Measurements from ENCODE around the gene TBCD. TPM values are rescaled to one million over a fixed set of nuclear protein-coding genes. Genes with fewer than 3 reads are reported as not detected.

TBCD gene
- total RNA-seq, 2 donors from 2014 or later: 64.0 to 123 TPM

DNA sequence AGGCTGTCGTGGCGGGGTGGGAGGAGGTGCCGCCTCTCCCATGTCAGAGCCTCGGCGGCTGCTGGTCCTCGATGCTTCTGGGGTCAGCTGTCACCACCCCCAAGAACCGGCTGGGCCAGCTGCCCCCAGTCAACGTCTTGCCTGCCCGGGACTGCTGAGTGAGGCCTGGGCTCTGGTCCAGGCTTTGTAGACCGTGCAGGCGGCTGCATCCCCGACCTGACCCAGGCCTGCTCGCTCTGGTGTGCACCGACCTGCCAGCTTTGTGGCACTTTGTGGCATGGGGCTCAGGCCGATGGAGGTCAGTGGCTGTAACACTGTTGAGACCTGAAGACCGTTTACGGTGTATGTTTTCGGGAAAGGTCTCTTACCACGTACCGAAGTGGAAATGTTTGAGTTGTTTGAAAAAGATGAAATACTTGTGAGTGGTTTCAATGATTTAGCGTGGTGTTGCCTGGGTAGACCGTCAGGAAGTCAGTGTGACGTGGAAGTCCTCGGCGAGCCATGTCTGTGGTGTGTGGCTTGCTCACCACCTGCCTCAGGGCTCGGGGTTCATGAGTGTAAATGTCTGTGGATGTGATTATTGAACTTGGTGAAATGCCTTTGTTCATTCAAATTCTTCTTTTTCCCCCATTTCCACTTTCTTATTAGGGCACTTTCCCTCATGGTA, 141.2 kb downstream of the TBCD start:
- H3K27ac ChIP-seq: peak overlapping the region; percentile 36 to 41
- DNase-seq (ENCODE audit: low spot score): no peak
- TF ChIP-seq, protein P1, sequence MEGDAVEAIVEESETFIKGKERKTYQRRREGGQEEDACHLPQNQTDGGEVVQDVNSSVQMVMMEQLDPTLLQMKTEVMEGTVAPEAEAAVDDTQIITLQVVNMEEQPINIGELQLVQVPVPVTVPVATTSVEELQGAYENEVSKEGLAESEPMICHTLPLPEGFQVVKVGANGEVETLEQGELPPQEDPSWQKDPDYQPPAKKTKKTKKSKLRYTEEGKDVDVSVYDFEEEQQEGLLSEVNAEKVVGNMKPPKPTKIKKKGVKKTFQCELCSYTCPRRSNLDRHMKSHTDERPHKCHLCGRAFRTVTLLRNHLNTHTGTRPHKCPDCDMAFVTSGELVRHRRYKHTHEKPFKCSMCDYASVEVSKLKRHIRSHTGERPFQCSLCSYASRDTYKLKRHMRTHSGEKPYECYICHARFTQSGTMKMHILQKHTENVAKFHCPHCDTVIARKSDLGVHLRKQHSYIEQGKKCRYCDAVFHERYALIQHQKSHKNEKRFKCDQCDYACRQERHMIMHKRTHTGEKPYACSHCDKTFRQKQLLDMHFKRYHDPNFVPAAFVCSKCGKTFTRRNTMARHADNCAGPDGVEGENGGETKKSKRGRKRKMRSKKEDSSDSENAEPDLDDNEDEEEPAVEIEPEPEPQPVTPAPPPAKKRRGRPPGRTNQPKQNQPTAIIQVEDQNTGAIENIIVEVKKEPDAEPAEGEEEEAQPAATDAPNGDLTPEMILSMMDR (IDR thresholded peaks at IDR 0.05): no peak
- no peak for TF ChIP-seq POLR2A (IDR thresholded peaks at IDR 0.05)
- TF ChIP-seq POLR2AphosphoS5 (IDR thresholded peaks at IDR 0.05): no peak
- H3K9me3 ChIP-seq: no peaks in the 10 kb centered on the region
- H3K4me3 ChIP-seq: no peak overlapping the region
- no peaks in the 10 kb centered on the region for H3K36me3 ChIP-seq
- 46% methylated on average over 26 of the region's 26 CpGs for WGBS
- H3K4me1 ChIP-seq (replicated peaks): peaks cover 27% of the 10 kb centered on the region
- no peaks in the 10 kb centered on the region for H3K27me3 ChIP-seq (replicated peaks; ENCODE audit: insufficient read depth)
- intact Hi-C loops (cut with DNase I): no loop called here

DNA sequence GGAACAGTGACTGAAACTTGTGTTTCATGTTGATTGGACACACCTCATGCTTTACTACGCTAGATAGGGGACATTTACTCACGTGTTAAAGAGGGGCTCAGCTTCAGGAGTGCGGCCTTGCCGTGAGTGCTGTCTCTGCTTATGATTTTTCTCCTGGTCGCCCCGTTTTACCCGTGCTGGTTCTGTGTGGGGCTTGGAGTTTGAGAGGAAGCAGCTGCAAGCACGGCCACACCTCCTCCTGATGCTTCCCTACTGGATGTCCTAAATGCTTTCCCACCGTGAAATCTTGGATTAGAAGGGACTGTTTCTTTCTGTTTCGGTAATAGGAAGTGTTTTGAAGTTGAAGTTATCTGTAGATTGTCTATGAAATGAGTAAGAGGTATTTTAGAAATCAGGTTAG, 141.9 kb downstream of the TBCD start:
- DNase-seq (ENCODE audit: low spot score): no peak
- peaks cover 22% of the 10 kb centered on the region for H3K4me1 ChIP-seq (replicated peaks)
- peak overlapping the region in 1 of 2 donors; percentile 36 for H3K27ac ChIP-seq
- H3K27me3 ChIP-seq (replicated peaks; ENCODE audit: insufficient read depth): no peaks in the 10 kb centered on the region
- WGBS: 54% methylated on average over 10 of the region's 10 CpGs
- H3K4me3 ChIP-seq: no peak overlapping the region
- no peaks in the 10 kb centered on the region for H3K9me3 ChIP-seq
- no peaks in the 10 kb centered on the region for H3K36me3 ChIP-seq
- intact Hi-C loops (cut with DNase I): no loop called here
- no peak for TF ChIP-seq POLR2A (IDR thresholded peaks at IDR 0.05)
- TF ChIP-seq POLR2AphosphoS5 (IDR thresholded peaks at IDR 0.05): no peak
- TF ChIP-seq, protein P1 (IDR thresholded peaks at IDR 0.05): no peak

DNA sequence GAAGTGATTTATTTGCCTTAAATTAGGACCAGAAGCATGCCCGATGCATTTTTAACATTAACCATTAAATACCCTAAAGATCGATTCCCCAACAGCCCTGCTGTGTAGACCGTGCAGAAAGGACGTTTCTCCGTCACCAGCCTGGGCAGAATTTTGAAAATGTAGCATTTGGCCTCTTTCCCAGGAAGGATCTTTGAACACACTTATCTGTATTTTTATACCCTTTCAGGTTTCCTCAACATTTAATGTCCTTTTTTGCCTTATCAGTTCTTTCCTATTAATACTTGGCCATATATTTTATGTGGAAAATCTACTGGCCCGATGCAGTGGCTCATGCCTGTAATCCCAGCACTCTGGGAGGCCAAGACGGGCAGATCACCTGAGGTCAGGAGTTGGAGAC, 142.5 kb downstream of the TBCD start:
- H3K27me3 ChIP-seq (replicated peaks; ENCODE audit: insufficient read depth): no peaks in the 10 kb centered on the region
- intact Hi-C loops (cut with DNase I): no loop called here
- no peak for DNase-seq (ENCODE audit: low spot score)
- no peak overlapping the region for H3K27ac ChIP-seq
- TF ChIP-seq, protein P1 (IDR thresholded peaks at IDR 0.05): no peak
- TF ChIP-seq POLR2A (IDR thresholded peaks at IDR 0.05) (no peak), POLR2AphosphoS5 (IDR thresholded peaks at IDR 0.05) (no peak)
- peaks cover 16% of the 10 kb centered on the region for H3K4me1 ChIP-seq (replicated peaks)
- H3K9me3 ChIP-seq: no peaks in the 10 kb centered on the region
- H3K36me3 ChIP-seq: no peaks in the 10 kb centered on the region
- no peak overlapping the region for H3K4me3 ChIP-seq
- WGBS: 49% methylated on average over 7 of the region's 7 CpGs

DNA sequence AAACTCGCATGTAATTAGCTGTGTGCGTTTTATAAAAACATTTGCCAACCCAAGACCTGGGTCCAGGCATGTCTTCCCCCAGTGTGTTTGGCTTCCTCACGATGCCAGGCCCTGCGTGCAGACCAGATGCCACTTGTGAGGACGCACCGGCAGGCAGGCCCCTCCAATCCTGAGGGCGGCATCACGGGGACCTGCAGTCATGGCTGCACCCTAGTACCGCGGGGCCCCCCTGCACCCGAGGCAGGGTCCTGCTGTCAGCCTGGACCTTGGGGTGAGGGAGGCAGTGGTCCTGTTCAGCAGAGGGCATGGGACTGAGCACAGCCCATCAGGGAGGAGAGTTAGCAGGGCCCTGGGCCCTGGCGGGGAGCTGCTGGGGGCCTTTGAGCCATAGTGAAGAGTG, 143.2 kb downstream of the TBCD start:
- WGBS: 63% methylated on average over 12 of the region's 12 CpGs
- TF ChIP-seq POLR2AphosphoS5 (IDR thresholded peaks at IDR 0.05): no peak
- TF ChIP-seq, protein P1 (IDR thresholded peaks at IDR 0.05): no peak
- TF ChIP-seq POLR2A (IDR thresholded peaks at IDR 0.05): no peak
- intact Hi-C loops (cut with DNase I): no loop called here
- H3K36me3 ChIP-seq: no peaks in the 10 kb centered on the region
- H3K4me1 ChIP-seq (replicated peaks): peaks cover 11% of the 10 kb centered on the region
- no peak overlapping the region for H3K4me3 ChIP-seq
- no peaks in the 10 kb centered on the region for H3K9me3 ChIP-seq
- no peaks in the 10 kb centered on the region for H3K27me3 ChIP-seq (replicated peaks; ENCODE audit: insufficient read depth)
- no peak overlapping the region for H3K27ac ChIP-seq
- DNase-seq (ENCODE audit: low spot score): no peak
